ENCODE data around the gene ANO3. TPM values are rescaled to one million over a fixed set of nuclear protein-coding genes. Genes with fewer than 3 reads are reported as not detected.

ANO3 gene
- total RNA-seq, 2 experiments from 2014 or later: not detected

DNA sequence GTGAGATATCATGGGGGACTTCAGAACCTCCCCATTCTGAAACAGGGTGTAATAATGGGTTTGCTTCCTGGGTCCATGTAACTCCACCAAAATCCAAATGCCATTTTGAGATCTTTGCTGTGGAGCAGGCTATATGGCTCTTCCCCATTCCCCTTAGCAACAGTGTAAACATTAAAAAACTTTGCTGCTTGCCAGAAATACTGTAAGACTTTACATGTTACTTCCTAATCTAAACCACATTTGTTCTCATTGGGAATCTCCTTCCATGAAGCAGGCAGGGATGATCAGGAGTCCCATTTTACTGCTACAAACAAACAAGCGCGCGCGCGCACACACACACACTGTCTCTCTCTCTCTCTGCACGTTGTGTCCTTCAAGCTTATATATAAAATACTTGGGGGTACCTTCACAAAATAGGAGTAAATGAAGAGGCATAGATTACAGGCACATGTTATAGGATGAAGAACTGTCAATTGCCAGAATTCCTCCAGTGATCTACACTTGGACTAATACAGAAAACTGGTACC is 86.5 kb downstream of the ANO3 start:
- Histone ChIP-seq H3K36me3 (ENCODE audit: insufficient read depth, low read length) (no peaks in the 10 kb centered on the region), H3K4me1 (ENCODE audit: insufficient read depth, low read length) (no peaks in the 10 kb centered on the region), H3K27ac (ENCODE audit: low read depth in 1 of 2, low read length in 2 of 2) (no peak overlapping the region), H3K27me3 (ENCODE audit: control insufficient read depth in 1 of 2, insufficient read depth in 2 of 2, low read length in 2 of 2) (no peaks in the 10 kb centered on the region), H3K9me3 (ENCODE audit: control insufficient read depth in 1 of 2, insufficient read depth in 1 of 2, low read length in 2 of 2) (no peaks in the 10 kb centered on the region), H3K4me3 (ENCODE audit: low read length) (no peak overlapping the region)
- Mint-ChIP-seq H3K36me3 (ENCODE audit: low read depth) (no peaks in the 10 kb centered on the region), H3K9me3 (peaks cover 2% of the 10 kb centered on the region), H3K4me1 (ENCODE audit: low read depth) (no peaks in the 10 kb centered on the region), H3K4me3 (no peak overlapping the region), H3K27me3 (no peaks in the 10 kb centered on the region), H3K27ac (no peak overlapping the region)
- DNase-seq: no peak
- ChIA-PET CTCF (no interaction called here), POLR2A (no interaction called here)
- TF ChIP-seq, protein P1, sequence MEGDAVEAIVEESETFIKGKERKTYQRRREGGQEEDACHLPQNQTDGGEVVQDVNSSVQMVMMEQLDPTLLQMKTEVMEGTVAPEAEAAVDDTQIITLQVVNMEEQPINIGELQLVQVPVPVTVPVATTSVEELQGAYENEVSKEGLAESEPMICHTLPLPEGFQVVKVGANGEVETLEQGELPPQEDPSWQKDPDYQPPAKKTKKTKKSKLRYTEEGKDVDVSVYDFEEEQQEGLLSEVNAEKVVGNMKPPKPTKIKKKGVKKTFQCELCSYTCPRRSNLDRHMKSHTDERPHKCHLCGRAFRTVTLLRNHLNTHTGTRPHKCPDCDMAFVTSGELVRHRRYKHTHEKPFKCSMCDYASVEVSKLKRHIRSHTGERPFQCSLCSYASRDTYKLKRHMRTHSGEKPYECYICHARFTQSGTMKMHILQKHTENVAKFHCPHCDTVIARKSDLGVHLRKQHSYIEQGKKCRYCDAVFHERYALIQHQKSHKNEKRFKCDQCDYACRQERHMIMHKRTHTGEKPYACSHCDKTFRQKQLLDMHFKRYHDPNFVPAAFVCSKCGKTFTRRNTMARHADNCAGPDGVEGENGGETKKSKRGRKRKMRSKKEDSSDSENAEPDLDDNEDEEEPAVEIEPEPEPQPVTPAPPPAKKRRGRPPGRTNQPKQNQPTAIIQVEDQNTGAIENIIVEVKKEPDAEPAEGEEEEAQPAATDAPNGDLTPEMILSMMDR (IDR thresholded peaks at IDR 0.05): no peak
- intact Hi-C loops (cut with DNase I, micrococcal nuclease): no loop called here
- no peak for ATAC-seq (ENCODE audit: poor library complexity)

DNA sequence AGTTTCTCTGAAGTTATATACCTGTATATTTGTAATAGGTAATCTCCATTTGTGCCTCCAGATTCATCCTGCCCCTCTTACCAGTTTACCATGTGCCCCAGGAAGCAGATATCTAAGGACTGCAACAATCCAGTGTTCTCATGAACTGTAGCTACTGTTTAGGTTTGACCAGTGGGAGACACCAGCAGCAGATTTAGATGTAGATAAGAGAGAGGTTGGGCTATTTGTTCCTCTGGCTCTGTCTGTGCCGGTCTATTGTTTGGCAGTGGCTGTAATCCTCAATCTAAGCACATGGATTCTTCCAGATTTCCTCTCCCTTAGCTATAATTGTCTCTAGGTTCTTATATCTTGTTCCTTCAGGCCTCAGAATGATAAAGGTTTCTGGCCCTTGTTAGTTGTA is 88.4 kb downstream of the ANO3 start:
- H3K36me3 ChIP-seq (ENCODE audit: insufficient read depth, low read length): no peaks in the 10 kb centered on the region
- Mint-ChIP-seq H3K36me3 (ENCODE audit: low read depth) (no peaks in the 10 kb centered on the region), H3K4me1 (ENCODE audit: low read depth) (no peaks in the 10 kb centered on the region), H3K9me3 (peaks cover 6% of the 10 kb centered on the region), H3K4me3 (no peak overlapping the region), H3K27ac (no peak overlapping the region), H3K27me3 (no peaks in the 10 kb centered on the region)
- H3K27me3 ChIP-seq (ENCODE audit: control insufficient read depth in 1 of 2, insufficient read depth in 2 of 2, low read length in 2 of 2): no peaks in the 10 kb centered on the region
- no peaks in the 10 kb centered on the region for H3K4me1 ChIP-seq (ENCODE audit: insufficient read depth, low read length)
- DNase-seq: no peak
- H3K9me3 ChIP-seq (ENCODE audit: control insufficient read depth in 1 of 2, insufficient read depth in 1 of 2, low read length in 2 of 2): no peaks in the 10 kb centered on the region
- ChIA-PET POLR2A (no interaction called here), CTCF (no interaction called here)
- intact Hi-C loops (cut with DNase I, micrococcal nuclease): no loop called here
- H3K4me3 ChIP-seq (ENCODE audit: low read length): no peak overlapping the region
- no peak for ATAC-seq (ENCODE audit: poor library complexity)
- TF ChIP-seq, protein P1 (IDR thresholded peaks at IDR 0.05): no peak
- H3K27ac ChIP-seq (ENCODE audit: low read depth in 1 of 2, low read length in 2 of 2): no peak overlapping the region

DNA sequence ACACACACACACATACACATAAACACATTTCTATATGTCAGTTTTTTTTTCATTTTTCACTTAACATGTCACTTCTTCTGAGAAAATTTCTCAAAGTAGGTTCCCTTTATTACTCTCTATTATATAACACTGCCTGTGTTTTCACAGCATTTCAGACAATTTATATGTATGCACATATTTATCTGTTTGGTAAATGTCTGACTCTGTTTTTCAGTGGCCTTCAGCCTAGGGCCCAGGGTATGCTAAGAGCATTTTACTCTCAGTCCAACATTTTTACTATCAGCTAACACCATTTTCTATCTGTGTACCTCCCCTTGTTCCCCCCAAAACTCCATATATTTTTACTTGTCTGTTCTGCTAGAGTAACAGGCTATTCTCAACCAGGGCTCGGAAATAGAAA is 92.3 kb downstream of the ANO3 start:
- Histone ChIP-seq H3K36me3 (ENCODE audit: insufficient read depth, low read length) (no peaks in the 10 kb centered on the region), H3K27me3 (ENCODE audit: control insufficient read depth in 1 of 2, insufficient read depth in 2 of 2, low read length in 2 of 2) (no peaks in the 10 kb centered on the region), H3K9me3 (ENCODE audit: control insufficient read depth in 1 of 2, insufficient read depth in 1 of 2, low read length in 2 of 2) (no peaks in the 10 kb centered on the region), H3K27ac (ENCODE audit: low read depth in 1 of 2, low read length in 2 of 2) (no peak overlapping the region), H3K4me3 (ENCODE audit: low read length) (no peak overlapping the region), H3K4me1 (ENCODE audit: insufficient read depth, low read length) (no peaks in the 10 kb centered on the region)
- H3K9me3 Mint-ChIP-seq: peaks cover 13% of the 10 kb centered on the region
- H3K4me1 Mint-ChIP-seq (ENCODE audit: low read depth): no peaks in the 10 kb centered on the region
- DNase-seq: no peak
- no peaks in the 10 kb centered on the region for H3K36me3 Mint-ChIP-seq (ENCODE audit: low read depth)
- H3K4me3 Mint-ChIP-seq: no peak overlapping the region
- no peak overlapping the region for H3K27ac Mint-ChIP-seq
- intact Hi-C loops (cut with DNase I, micrococcal nuclease): no loop called here
- no peak for ATAC-seq (ENCODE audit: poor library complexity)
- ChIA-PET POLR2A (no interaction called here), CTCF (no interaction called here)
- TF ChIP-seq, protein P1 (IDR thresholded peaks at IDR 0.05): no peak
- no peaks in the 10 kb centered on the region for H3K27me3 Mint-ChIP-seq
